Activated CD4-positive, alpha-beta T cell treated with anti-CD3 and anti-CD28 coated beads for 36 hours (primary cell): ENCODE data around the gene DDT. TPM values are rescaled to one million over a fixed set of nuclear protein-coding genes. Genes with fewer than 3 reads are reported as not detected.
A peak's percentile ranks its signal among the peaks of the same experiment; 100 is the strongest.
"Not testable (repeated sequence)": the region's sequence is repeated elsewhere in the genome, so short reads cannot be mapped to it uniquely, and the experiment has no call there.

Experiments used
- ATAC-seq: fragments of 200-7000 bp; cut with Tn5 transposase; one replicate; pipeline ENCODE4 v1.10.0; 2021; ENCODE audit warnings: mild to moderate bottlenecking, moderate library complexity
- CTCF ChIA-PET: fragments of 350-600 bp; sonication (Branson Sonifier 250); formaldehyde crosslinking; loops from one replicate; lab custom pipeline; 2021; ENCODE audit warnings: antibody characterized with exemption; lab: Charles Lee
- POLR2A ChIA-PET: fragments of 350-600 bp; sonication (Branson Sonifier 250); formaldehyde crosslinking; loops from one replicate; lab custom pipeline; 2021; ENCODE audit warnings: antibody characterized with exemption, inconsistent platforms; lab: Charles Lee
- DNase-seq: peaks from one replicate; pipeline ENCODE4 v3.0.0-alpha.2; 2020
- H3K27ac Mint-ChIP-seq: one replicate; pipeline ENCODE4 v1.8.0; 2021; ENCODE audit warnings: mixed read lengths
- H3K27me3 Mint-ChIP-seq: one replicate; pipeline ENCODE4 v1.8.0; 2021; ENCODE audit warnings: mixed read lengths
- H3K36me3 Mint-ChIP-seq: one replicate; pipeline ENCODE4 v1.8.0; 2021; ENCODE audit warnings: low read depth, mixed read lengths
- H3K4me1 Mint-ChIP-seq: one replicate; pipeline ENCODE4 v1.8.0; 2021; ENCODE audit warnings: mixed read lengths
- H3K4me3 Mint-ChIP-seq: one replicate; pipeline ENCODE4 v1.8.0; 2021; ENCODE audit warnings: mild to moderate bottlenecking, moderate library complexity, mixed read lengths
- H3K9me3 Mint-ChIP-seq: one replicate; pipeline ENCODE4 v1.8.0; 2021; ENCODE audit warnings: low read depth, mixed read lengths
- intact Hi-C, 2 experiments: fragments of 100-400 bp; cut with DNase I in 1 of 2; cut with micrococcal nuclease in 1 of 2; formaldehyde crosslinking; loops; one replicate each; pipeline versions ENCODE4 v1.14.2 to v1.15.1; 2022 to 2024; cut with DNase I, micrococcal nuclease
- total RNA-seq, 2 experiments: library from RNA; stranded (reverse); gene quantifications; one replicate each; pipeline ENCODE4 v1.2.3, GENCODE V29; 2021

Gene DDT
- total RNA-seq, result 100 to 1,000 TPM in 1 of 2 experiments, 10 to 100 TPM in 1; 91.3 to 118 TPM

DNA sequence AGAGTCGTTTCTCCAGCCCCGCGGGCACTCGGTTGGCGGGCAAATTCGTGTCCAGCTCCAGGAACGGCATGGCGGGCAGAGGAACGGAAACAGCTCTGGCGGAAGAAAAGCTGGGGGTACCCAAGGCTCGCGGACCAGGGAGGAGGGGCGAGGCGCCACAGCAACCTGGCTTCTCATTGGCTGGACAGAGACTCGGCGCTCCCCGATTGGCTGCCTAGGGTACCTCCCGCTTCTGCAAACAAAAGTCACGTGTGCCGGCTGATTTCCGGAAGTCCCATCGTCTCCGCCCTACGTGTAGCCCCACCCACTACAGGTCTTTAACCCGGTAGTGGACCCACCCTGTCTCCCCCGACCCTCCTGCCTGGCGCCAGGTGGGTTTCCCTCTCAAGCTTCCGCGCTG lies at the start of gene DDT:
TSS of gene DDT (minus strand) at position 97 of the 400 bp plus-strand sequence. CDS start at position 70, 27 bp downstream.
- peak; percentile 99 for ATAC-seq
- H3K27me3 Mint-ChIP-seq, CTCF ChIA-PET, H3K4me3 Mint-ChIP-seq, H3K27ac Mint-ChIP-seq, POLR2A ChIA-PET, H3K9me3 Mint-ChIP-seq, DNase-seq: not testable (repeated sequence)
- H3K36me3 Mint-ChIP-seq, result peaks cover 21% of the 10 kb centered on the region
- intact Hi-C loops, result loop anchor here (5.0 kb wide), 2 partner anchors 33 to 42 kb away; partner anchors contain the start of gene GSTT4 (in 1 of the 2)
- H3K4me1 Mint-ChIP-seq, result peaks cover 15% of the 10 kb centered on the region

DNA sequence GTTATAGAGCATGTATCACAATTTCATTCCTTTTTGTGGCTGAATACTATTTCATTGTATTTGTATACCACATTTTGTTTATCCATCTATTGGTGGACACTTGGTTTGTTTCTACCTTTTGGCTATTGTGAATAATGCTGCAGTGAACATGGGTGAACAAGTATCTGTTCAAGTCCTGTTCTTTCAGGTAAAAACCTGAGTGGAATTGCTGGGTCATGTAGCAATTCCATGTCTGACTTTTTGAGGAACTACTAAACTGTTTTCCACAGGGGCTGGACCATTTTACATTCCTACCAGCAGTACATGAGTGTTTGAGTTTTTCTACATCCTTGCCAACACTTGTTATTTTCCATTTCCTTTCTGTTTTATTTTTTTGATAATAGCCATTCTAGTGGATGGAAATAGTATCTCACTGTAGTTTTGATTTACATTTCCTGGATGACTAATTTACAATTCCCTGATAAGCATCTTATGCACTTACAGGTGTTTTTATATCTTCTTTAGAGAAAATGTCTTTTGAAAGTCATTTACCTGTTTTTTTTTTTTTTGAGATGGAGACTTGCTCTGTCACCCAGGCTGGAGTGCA lies 49.1 kb upstream of the DDT start:
- Mint-ChIP-seq H3K9me3 (peaks cover 7% of the 10 kb centered on the region), H3K4me3 (no peak overlapping the region), H3K4me1 (peaks cover 55% of the 10 kb centered on the region), H3K36me3 (peaks cover 43% of the 10 kb centered on the region), H3K27ac (peak overlapping the region; percentile 74), H3K27me3 (no peaks in the 10 kb centered on the region)
- ATAC-seq (peak; percentile 68), DNase-seq (no peak)
- POLR2A ChIA-PET, result no interaction called here
- intact Hi-C loops, result loop anchor here in 1 of 2 experiments (1.0 kb wide), 1 partner anchor 12 kb away; the partner anchor contains the start of gene CABIN1
- CTCF ChIA-PET, result interaction anchor here (0.6 to 1.2 kb wide), 2 partner anchors 10 to 83 kb away, joined by 3 read pairs; no protein-coding TSS in a partner anchor

DNA sequence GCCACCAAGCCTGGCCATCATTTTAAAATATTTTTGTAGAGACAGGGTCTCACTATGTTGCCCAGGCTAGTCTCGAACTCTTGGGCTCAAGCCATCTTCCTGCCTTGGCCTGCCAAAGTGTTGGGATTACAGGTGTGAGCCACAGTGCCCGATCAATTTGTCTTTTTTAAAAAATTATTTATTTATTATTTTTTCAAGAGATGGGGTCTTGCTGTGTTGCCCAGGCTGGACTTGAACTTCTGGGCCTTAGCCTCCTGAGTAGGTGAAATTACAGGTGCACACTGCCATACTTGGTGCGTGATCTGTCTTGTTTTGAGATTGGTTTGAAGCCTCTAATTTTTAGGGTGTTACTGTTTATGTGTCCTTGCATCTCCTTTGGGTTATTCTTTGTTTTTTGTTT lies 47.1 kb upstream of the DDT start:
- DNase-seq (no peak), ATAC-seq (no peak)
- H3K4me3 Mint-ChIP-seq, result no peak overlapping the region
- H3K36me3 Mint-ChIP-seq, result peaks cover 49% of the 10 kb centered on the region
- CTCF ChIA-PET, result no interaction called here
- H3K4me1 Mint-ChIP-seq, result peaks cover 48% of the 10 kb centered on the region
- intact Hi-C loops, result no loop called here
- no peaks in the 10 kb centered on the region for H3K27me3 Mint-ChIP-seq
- H3K27ac Mint-ChIP-seq, result no peak overlapping the region
- POLR2A ChIA-PET, result no interaction called here
- peaks cover 7% of the 10 kb centered on the region for H3K9me3 Mint-ChIP-seq

DNA sequence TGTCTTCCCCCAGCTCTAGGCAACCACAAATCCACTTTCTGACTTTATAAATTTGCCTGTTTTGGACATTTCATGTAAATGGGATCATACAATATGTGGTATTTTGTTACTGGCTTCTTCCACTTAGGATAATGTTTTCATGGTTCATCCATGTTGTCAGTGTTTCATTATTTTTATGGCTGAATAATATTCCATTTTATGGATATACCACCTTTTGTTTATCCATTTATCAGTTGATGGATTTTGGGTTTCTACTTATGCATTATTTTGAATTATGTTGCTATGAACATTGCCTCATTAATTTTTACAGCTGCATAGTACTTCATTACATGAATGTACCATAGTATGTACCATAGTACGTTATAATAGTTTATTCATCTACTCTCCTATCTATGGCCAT lies 41.9 kb upstream of the DDT start:
- ChIA-PET POLR2A (no interaction called here), CTCF (interaction anchor here (0.7 kb wide), 1 partner anchor 20 kb away, joined by 3 read pairs; no protein-coding TSS in a partner anchor)
- Mint-ChIP-seq H3K27ac (no peak overlapping the region), H3K4me1 (peaks cover 35% of the 10 kb centered on the region), H3K4me3 (no peak overlapping the region), H3K9me3 (no peaks in the 10 kb centered on the region), H3K36me3 (peaks cover 25% of the 10 kb centered on the region), H3K27me3 (no peaks in the 10 kb centered on the region)
- ATAC-seq (no peak), DNase-seq (no peak)
- intact Hi-C loops, result loop anchor here in 1 of 2 experiments (10.0 kb wide), 1 partner anchor 301 kb away; no protein-coding TSS in a partner anchor

DNA sequence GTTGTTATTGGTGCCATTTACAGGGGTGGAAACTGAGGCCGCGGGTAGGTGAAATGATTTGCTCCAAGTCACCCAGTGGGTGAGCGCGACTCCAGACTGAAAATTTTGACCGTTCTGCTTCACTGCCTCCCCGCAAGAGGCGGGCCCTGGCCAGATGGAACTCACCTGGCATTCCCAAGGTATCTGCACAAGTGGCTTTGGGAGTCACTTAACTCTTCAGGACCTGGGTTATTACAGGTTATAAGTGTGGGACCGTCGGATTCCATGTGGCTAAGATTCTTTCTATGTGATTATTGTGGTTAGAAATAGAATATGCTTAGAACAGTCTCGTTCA lies 37.5 kb upstream of the DDT start:
- DNase-seq (no peak), ATAC-seq (no peak)
- CTCF ChIA-PET, result no interaction called here
- Mint-ChIP-seq H3K4me3 (peak overlapping the region; percentile 92), H3K27me3 (no peaks in the 10 kb centered on the region), H3K27ac (peak overlapping the region; percentile 94), H3K4me1 (peaks cover 27% of the 10 kb centered on the region), H3K9me3 (no peaks in the 10 kb centered on the region), H3K36me3 (peaks cover 12% of the 10 kb centered on the region)
- POLR2A ChIA-PET, result no interaction called here
- intact Hi-C loops, result loop anchor here in 1 of 2 experiments (1.0 to 10.0 kb wide), 9 partner anchors 12 to 544 kb away; partner anchors contain the start of genes ADORA2A, GUCD1, MIF and SNRPD3

DNA sequence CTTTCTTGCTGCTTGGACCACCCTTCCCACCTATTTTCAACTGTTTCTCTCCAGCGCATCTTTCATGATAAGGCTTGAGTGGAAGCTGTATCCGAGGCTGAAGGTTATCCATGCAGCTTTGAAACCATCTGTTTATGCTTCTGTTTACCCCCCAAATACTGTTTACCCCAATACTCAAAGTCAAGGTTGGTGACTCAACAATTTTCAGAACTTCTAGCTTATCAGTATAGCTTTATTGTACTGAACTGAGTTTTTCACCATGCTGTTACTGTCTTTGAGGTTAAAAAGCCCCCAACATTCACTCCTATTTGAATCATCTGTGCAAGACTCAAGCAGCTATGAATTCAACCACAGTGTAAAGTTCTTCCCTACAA lies 35.8 kb upstream of the DDT start:
- Mint-ChIP-seq H3K4me3 (peak overlapping the region; percentile 42), H3K4me1 (peaks cover 24% of the 10 kb centered on the region), H3K27me3 (no peaks in the 10 kb centered on the region), H3K36me3 (peaks cover 4% of the 10 kb centered on the region), H3K9me3 (no peaks in the 10 kb centered on the region), H3K27ac (peak overlapping the region; percentile 79)
- ChIA-PET CTCF (interaction anchor here (0.6 to 1.1 kb wide), 5 partner anchors 8 to 116 kb away, joined by 3 to 5 read pairs (median 4); partner anchors contain the start of gene MIF), POLR2A (interaction anchor here (1.3 kb wide), 1 partner anchor 116 kb away, joined by 3 read pairs; the partner anchor contains the start of gene MIF)
- intact Hi-C loops, result loop anchor here in 1 of 2 experiments (5.0 to 10.0 kb wide), 4 partner anchors 147 to 417 kb away; partner anchors contain the start of genes ADORA2A and SPECC1L
- DNase-seq, result no peak
- no peak for ATAC-seq

DNA sequence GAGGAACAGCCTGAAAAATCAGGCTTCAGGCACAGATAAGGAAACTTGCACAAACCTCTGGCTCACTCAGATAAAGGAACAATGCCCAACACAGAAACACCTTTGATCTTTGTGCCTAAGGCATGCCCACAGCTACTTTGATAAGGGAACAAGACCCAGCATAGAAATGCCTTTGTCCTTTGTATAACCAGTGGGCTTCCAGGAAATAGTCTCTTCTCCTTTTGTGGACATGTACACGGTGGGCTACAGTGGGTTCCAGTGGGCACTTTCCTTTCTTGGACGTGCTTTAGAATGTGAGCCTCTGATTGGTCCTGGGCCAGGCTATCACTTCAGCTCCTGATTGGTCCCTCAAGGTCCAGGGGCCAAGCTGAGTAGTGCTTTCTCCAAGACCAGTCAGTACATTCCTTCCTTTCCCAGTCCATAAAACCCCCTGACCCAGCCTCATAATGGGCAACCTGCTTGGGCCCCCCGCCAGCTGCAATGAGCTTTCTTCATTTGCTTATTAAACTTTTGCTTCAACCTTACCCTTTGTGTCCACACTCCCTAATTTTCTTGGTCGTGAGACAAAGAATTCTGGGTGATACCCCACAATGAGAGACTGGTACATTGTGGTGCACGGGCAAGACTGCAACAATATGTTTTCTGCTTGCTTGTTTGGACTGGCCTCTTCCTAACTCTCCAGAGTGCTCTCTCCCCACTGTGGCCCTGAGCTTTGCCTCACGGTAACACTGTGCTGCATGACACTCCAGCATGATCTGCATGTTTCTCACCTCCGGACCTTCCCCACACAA lies 35.2 kb upstream of the DDT start:
- H3K9me3 Mint-ChIP-seq, result no peaks in the 10 kb centered on the region
- H3K27me3 Mint-ChIP-seq, result no peaks in the 10 kb centered on the region
- ChIA-PET CTCF (interaction anchor here (0.6 to 0.9 kb wide), 4 partner anchors 9 to 115 kb away, joined by 3 to 5 read pairs (median 4); partner anchors contain the start of gene MIF), POLR2A (no interaction called here)
- peaks cover 4% of the 10 kb centered on the region for H3K36me3 Mint-ChIP-seq
- peaks cover 21% of the 10 kb centered on the region for H3K4me1 Mint-ChIP-seq
- intact Hi-C loops, result loop anchor here (5.0 to 10.0 kb wide), 6 partner anchors 37 to 418 kb away; partner anchors contain the start of genes ADORA2A (in 1 of the 2), DDT (in 1 of the 2) and SPECC1L (in 1 of the 2)
- H3K27ac Mint-ChIP-seq, result no peak overlapping the region
- DNase-seq (no peak), ATAC-seq (no peak)
- no peak overlapping the region for H3K4me3 Mint-ChIP-seq

DNA sequence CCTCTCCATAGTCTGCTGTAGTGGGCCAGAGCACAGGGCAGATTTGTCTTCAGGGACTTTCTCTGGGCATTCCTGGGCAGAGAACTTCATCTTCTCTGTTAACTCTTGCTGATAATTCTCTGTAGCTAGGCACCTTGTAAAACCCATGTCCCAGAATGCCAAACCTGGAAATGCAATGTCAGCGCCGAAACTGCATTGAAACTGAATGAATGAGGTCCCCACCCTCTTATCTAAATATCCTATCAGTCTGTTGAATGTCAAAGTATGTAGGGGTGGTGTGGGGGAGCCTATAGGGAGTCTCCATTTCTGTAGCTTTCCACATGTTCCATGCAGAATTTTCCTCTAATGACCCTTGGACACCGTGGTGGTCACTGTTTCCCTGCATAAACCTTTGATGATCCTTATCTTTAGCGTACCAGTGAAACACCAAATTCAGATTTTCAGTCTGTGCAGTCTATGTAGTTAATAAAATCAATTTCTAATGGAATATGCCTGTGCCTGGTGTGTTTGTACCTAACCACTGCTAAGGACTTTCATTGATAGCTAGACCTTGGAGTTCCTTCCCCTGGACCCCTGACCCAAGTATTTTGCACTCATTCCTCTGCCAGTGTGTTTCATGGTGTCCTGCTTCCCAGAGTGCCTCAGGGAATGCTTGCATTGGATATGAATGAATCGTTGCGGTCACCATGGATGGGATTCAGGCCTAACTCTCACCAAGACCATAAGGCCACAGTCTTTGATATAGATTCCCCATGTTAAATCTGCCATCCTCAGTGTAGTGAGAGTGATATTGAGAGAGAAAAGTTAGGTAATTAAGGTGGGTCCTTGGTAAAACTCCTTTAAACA lies 34.4 kb upstream of the DDT start:
- no peaks in the 10 kb centered on the region for H3K9me3 Mint-ChIP-seq
- H3K27ac Mint-ChIP-seq, result no peak overlapping the region
- peaks cover 2% of the 10 kb centered on the region for H3K36me3 Mint-ChIP-seq
- H3K4me1 Mint-ChIP-seq, result peaks cover 15% of the 10 kb centered on the region
- intact Hi-C loops, result loop anchor here (5.0 kb wide), 2 partner anchors 36 to 71 kb away; partner anchors contain the start of gene DDT (in 1 of the 2)
- CTCF ChIA-PET, result no interaction called here
- H3K4me3 Mint-ChIP-seq, result no peak overlapping the region
- DNase-seq (no peak), ATAC-seq (no peak)
- no peaks in the 10 kb centered on the region for H3K27me3 Mint-ChIP-seq
- POLR2A ChIA-PET, result no interaction called here

DNA sequence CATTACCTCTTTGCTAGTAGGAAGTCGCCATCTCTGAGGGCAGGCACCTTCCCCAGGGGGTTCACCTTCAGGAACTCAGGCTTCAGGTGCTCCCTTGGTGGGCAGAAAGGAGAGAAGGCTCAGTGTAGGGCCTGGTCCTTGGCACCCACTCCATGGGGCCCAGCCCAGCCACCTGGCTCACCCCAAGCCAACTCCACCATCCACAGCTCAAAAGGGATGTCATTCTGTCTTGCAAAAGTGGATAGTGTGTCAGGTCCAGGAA lies 33.7 kb upstream of the DDT start:
- intact Hi-C loops, result loop anchor here (5.0 kb wide), 2 partner anchors 36 to 71 kb away; partner anchors contain the start of gene DDT (in 1 of the 2)
- Mint-ChIP-seq H3K9me3 (no peaks in the 10 kb centered on the region), H3K4me3 (no peak overlapping the region), H3K36me3 (no peaks in the 10 kb centered on the region), H3K27ac (no peak overlapping the region), H3K4me1 (peaks cover 11% of the 10 kb centered on the region), H3K27me3 (peaks cover 2% of the 10 kb centered on the region)
- ChIA-PET POLR2A (no interaction called here), CTCF (no interaction called here)
- ATAC-seq (no peak), DNase-seq (no peak)

DNA sequence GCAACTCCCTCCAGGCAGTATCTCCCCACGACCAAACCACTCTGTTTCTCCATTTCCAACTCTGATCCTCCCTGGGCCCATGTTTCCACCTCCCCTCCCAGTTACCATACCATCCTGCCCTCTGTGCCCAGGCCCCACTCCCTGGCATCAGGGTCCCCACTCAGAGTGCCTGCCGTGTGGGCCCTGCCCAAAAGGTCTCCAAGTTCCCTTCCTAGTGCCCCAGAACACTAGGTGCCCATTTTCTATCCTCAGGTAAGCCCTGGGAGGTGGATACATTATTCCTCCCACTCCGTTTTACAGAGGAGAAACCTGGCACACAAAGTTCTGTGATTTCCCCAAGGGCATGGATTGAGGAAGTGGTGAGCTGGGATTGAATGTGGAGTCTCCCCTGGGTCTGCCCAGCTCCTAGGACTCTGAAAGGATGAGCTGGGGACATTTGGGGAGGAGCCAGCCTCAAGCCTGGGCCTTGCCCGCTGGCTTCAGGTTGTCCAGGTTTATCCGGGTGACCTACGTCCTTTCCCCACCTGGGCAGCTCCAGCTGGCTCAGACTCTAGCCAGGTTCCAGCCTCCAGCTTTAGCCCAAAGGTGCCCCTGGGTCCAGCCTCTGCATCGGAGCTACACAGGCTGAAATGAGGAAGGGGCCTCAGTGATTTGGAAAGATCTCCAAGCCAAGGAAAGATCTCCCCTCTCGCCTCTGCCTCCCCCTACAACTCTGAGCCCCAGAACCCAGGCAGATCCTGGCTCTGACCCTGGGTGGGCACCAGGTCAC lies 33.2 kb upstream of the DDT start:
- H3K27ac Mint-ChIP-seq, result no peak overlapping the region
- intact Hi-C loops, result loop anchor here (5.0 kb wide), 2 partner anchors 35 to 70 kb away; partner anchors contain the start of gene DDT (in 1 of the 2)
- H3K9me3 Mint-ChIP-seq, result no peaks in the 10 kb centered on the region

More for the DNA sequence above, 33.2 kb upstream of the DDT start:
- Mint-ChIP-seq H3K27me3 (peaks cover 2% of the 10 kb centered on the region), H3K4me1 (peaks cover 7% of the 10 kb centered on the region), H3K4me3 (no peak overlapping the region), H3K36me3 (no peaks in the 10 kb centered on the region)
- POLR2A ChIA-PET, result no interaction called here
- ATAC-seq (no peak), DNase-seq (no peak)
- CTCF ChIA-PET, result no interaction called here
